GM12864 (cell line): ENCODE measurements around the gene EEFSEC.

Source experiments
- DNase-seq: peaks from one replicate; pipeline ENCODE4 v3.0.0-alpha.2; 2011; ENCODE audit warnings: low read depth
- H3K4me3 ChIP-seq: 2 replicates; pipeline ENCODE4 v1.5.1; 2011; ENCODE audit warnings: mild to moderate bottlenecking, low read depth, low read length, control low read depth
- TF ChIP-seq, protein P1 (sequence below): IDR thresholded peaks from 2 replicates; pipeline ENCODE4 v1.5.1; 2011; ENCODE audit warnings: low read depth, mild to moderate bottlenecking, moderate library complexity, low read length, control low read depth, inconsistent platforms; ENCODE audit errors: missing control alignments

Gene EEFSEC

DNA sequence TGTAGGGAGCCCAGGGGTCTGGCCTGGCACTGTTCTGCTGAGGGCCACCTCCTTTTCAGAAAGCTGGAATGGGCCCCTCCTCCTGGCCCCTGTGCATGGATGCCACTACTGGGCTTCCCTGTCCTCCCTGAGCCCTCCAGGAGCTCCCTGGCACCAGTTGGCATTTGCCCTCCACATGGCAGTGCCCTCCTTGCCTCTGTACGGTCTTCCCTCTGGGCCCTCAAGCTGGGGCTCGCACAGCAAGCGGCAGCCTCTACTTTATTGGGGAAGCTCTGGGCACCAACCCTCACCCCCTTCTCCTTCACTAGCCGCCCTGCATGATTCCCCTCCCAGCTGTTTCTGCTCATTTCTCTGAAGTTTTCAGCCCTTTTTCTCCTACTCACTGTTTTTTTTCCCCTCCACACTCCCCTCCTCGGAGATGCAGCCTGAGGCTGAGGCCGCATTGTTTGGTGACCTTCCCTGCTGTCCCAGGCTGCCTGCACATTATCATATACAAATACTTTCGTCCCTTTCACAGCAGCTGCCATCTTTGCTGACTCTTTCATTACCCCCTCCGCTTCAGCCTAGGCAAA lies 127.3 kb downstream of the EEFSEC start:
- DNase-seq, result no peak
- TF ChIP-seq, protein P1, sequence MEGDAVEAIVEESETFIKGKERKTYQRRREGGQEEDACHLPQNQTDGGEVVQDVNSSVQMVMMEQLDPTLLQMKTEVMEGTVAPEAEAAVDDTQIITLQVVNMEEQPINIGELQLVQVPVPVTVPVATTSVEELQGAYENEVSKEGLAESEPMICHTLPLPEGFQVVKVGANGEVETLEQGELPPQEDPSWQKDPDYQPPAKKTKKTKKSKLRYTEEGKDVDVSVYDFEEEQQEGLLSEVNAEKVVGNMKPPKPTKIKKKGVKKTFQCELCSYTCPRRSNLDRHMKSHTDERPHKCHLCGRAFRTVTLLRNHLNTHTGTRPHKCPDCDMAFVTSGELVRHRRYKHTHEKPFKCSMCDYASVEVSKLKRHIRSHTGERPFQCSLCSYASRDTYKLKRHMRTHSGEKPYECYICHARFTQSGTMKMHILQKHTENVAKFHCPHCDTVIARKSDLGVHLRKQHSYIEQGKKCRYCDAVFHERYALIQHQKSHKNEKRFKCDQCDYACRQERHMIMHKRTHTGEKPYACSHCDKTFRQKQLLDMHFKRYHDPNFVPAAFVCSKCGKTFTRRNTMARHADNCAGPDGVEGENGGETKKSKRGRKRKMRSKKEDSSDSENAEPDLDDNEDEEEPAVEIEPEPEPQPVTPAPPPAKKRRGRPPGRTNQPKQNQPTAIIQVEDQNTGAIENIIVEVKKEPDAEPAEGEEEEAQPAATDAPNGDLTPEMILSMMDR, result no peak
- no peak overlapping the region for H3K4me3 ChIP-seq

DNA sequence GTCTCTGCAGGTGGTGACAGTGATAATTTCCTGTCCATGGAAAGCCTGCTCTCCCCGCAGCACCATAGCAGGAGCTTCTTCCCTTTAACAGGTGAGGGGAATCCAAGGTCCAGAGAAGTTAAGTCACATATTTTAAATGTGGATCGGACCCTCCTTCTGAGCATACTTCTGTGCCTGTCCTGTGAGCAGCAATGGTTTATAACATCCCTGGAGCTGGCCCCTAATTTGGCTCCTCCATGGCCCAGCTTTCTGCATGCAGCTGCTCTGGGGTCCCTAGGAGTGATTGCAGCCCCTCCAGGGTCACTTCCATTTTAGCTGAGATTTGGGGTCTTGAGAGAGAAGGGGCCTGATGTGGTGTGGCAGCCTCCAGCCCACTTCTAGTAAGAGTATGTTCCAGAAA lies 127.8 kb downstream of the EEFSEC start:
- TF ChIP-seq, protein P1, result no peak
- DNase-seq, result no peak
- H3K4me3 ChIP-seq, result no peak overlapping the region

DNA sequence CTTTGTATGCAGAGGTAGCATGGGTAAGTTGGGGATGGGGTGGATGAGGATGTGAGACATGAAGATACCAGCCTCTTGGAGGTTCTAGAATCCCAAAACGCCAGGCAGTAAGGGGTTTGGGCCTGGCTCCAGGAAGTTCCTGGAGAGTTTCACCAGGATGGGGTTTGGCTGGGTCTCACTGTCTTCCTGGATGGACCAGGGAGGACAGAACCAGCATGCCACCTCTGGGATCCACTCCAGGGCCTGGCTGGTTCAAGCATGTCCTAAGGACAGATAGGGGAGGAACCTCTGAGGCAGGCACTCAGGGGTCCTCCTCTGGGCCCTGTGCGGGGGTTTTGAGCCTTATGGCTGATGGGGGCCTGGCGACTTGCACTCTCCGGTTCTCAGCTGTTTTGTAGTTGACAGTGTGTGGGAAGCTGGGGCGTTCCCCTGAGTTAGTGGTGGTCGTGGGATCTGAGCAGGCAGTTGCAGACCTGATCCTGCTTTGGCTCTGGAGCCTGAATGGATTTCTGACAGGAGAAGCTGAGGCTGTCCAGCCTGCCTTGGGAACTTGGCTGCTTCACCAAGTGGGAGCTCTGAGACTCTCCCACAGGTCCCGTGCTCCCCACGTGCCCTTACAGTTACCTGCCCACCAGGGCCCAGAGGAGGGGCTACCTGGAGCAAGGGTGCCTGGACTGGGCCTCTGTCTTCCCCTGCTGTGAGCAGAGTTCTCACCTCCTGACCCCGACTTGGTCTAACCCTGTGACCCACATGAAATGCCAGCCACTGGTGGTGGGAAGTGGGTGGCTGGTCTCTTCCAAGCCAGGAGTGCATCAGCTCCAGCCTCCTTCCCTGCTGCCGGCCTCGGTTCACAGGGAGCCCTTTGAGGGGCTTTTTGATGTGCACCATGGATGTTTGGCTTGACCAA lies 128.4 kb downstream of the EEFSEC start:
- TF ChIP-seq, protein P1, result no peak
- no peak overlapping the region for H3K4me3 ChIP-seq

DNA sequence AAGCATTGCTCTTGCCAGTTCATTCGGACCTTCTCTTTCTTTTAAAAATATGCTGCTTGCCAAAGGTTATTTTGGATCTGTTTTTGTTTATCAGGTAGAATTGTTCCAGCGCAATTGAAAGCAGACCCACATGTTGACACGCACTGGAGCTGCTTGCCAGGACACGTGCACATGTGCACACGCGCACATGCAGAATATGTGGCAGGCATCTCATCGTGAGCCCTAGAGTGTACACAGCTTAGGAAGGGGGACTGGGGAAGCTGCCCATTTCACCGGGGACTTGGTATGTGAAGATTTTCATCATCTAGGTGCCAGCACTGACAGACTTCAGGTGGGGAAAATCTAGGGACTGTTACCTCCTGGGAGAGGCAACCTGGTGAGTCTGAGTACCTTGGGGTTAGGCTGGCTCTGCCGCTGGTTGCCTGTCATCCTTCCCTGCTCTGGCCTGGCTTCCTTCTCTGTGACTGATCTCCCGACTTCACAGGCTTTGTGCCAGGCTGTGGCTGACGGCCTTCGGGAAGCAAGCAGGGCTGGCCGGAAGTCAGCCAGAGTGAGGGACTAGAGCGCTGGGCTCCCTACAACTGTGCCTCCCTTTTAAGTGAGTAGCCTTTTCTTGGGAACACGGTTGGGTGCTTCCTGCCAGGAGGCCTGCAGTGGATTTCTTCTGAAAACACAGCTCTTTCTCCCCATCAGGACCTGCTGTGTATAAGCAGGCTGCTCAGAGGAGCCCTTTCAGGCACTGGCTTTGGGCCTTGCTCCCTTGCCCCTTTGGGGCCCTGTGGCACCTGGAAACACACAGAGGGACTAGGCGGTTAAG lies 129.3 kb downstream of the EEFSEC start:
- no peak for DNase-seq
- TF ChIP-seq, protein P1, result no peak
- H3K4me3 ChIP-seq, result no peak overlapping the region

More for the DNA sequence above, 128.4 kb downstream of the EEFSEC start:
- DNase-seq, result no peak

DNA sequence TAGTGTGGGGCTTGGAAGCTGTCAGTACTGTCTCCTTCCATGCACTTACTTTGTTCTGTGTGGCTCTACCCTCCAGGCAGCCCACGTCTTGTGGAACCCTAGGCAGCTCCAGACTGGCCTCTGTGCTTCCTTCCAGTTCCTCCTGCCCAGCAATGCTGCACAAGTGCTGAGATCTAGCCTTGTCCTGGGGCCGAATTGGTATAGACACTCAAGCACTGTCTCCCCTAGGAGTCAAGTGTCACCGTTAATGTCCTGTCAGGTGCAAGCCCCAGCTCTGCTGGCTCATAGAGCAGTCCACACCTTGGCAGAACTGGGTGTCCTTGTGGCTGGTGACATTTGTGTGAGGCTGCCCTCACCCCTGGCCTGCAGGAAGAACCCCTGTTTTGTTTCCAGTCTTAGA lies 130.1 kb downstream of the EEFSEC start:
- DNase-seq, result no peak

DNA sequence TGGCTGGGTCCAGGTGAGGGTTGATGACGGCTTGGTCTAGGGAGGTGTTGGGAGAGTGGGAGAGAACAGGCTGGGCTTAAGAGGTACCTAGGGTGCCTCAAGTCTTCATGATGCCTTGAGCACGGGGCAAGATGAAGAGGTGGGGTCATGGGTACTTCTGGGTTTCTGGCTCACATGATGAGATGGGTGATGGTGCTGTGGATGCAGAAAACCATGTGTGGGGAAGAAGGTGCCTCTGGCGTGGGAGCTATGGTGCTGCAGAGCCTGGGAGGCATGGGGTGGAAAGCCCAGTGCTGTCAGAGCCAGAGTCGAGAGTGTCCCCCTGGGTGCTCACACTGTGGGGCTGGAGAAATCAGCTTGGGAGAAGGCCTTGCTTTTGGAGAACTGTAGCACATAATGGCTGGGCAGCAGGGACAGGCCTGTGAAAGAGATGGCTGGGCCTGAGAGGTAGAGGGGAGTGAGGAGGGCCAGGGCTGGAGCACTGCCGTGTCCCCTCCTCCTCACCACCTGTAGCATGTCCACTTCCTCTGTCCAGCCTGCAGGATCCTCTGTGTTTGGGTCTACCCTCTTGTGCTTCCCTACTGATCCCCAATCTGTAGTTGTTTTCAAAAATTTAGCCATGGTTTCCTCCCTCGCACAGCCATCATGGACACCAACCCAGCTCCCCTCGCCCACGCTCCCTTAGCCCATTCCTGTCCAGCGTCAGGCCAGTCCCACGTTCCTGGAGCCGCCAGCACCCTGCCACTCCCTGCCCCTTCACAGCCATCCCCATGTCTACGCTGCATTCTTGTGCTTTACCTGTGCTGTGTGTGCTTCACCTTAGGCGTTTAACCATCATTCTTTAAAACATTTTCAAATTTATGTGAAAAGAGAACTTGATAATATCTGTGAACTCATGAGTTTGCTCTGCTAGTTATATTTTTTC lies 132.0 kb downstream of the EEFSEC start:
- DNase-seq, result no peak
- TF ChIP-seq, protein P1, result no peak
- H3K4me3 ChIP-seq, result no peak overlapping the region

More for the DNA sequence above, 130.1 kb downstream of the EEFSEC start:
- TF ChIP-seq, protein P1, result no peak
- no peak overlapping the region for H3K4me3 ChIP-seq
